Measurements from ENCODE around the gene NME7.

The NME7 gene

GRCh38 chr1:169212088-169212487, 155.5 kb downstream of the NME7 start:
- no peaks in the 10 kb centered on the region for H3K36me3 ChIP-seq (ENCODE audit: control insufficient read depth in 2 of 2, insufficient read depth in 1 of 2, low read length in 2 of 2)
- H3K27ac ChIP-seq (ENCODE audit: extremely low read depth, low read depth, low read length), result no peak overlapping the region
- ChIA-PET CTCF (no interaction called here), POLR2A (no interaction called here)
- no peaks in the 10 kb centered on the region for H3K4me1 ChIP-seq (ENCODE audit: control insufficient read depth, insufficient read depth, low read length)
- TF ChIP-seq HOXD13 (CRISPR knock-in tag; IDR thresholded peaks at IDR 0.05; ENCODE audit: borderline replicate concordance), result no peak
- no peak for TF ChIP-seq SALL2 (tag by site-specific recombination; IDR thresholded peaks at IDR 0.05; ENCODE audit: borderline replicate concordance)
- no peak for TF ChIP-seq ZBTB20 (tag by site-specific recombination; IDR thresholded peaks at IDR 0.05)
- TF ChIP-seq ZNF350 (tag by site-specific recombination; IDR thresholded peaks at IDR 0.05), result no peak
- no peak for TF ChIP-seq ZNF175 (tag by site-specific recombination; IDR thresholded peaks at IDR 0.05)
- TF ChIP-seq ZNF639 (tag by site-specific recombination; IDR thresholded peaks at IDR 0.05), result no peak
- TF ChIP-seq ZSCAN30 (tag by site-specific recombination; IDR thresholded peaks at IDR 0.05), result no peak
- no peak for TF ChIP-seq ZXDB (tag by site-specific recombination; IDR thresholded peaks at IDR 0.05)
- no peaks in the 10 kb centered on the region for H3K9me3 ChIP-seq (ENCODE audit: control insufficient read depth, insufficient read depth, low read depth, low read length)
- no peak overlapping the region for H3K4me3 ChIP-seq (ENCODE audit: low read depth, low read length)

- H3K36me3 ChIP-seq (ENCODE audit: control insufficient read depth in 2 of 2, insufficient read depth in 1 of 2, low read length in 2 of 2), result no peaks in the 10 kb centered on the region
- POLR2A ChIA-PET, result no interaction called here
- no peak overlapping the region for H3K27ac ChIP-seq (ENCODE audit: extremely low read depth, low read depth, low read length)
- CTCF ChIA-PET, result interaction anchor here (1.6 kb wide), 1 partner anchor 9 kb away, joined by 4 read pairs; no protein-coding TSS in a partner anchor
- TF ChIP-seq ZNF175 (tag by site-specific recombination; IDR thresholded peaks at IDR 0.05) (no peak), ZNF473 (tag by site-specific recombination; IDR thresholded peaks at IDR 0.05) (no peak), PRDM6 (tag by site-specific recombination; IDR thresholded peaks at IDR 0.05) (no peak), SALL2 (tag by site-specific recombination; IDR thresholded peaks at IDR 0.05; ENCODE audit: borderline replicate concordance) (no peak), ZNF785 (tag by site-specific recombination; IDR thresholded peaks at IDR 0.05) (no peak), ZNF114 (tag by site-specific recombination; IDR thresholded peaks at IDR 0.05) (no peak), ZNF366 (tag by site-specific recombination; conservative IDR thresholded peaks at IDR 0.05) (no peak), ATF2 (tag by site-specific recombination; IDR thresholded peaks at IDR 0.05; ENCODE audit: low read depth) (no peak), ZNF202 (tag by site-specific recombination; IDR thresholded peaks at IDR 0.05; ENCODE audit: borderline replicate concordance) (no peak), ZNF239 (tag by site-specific recombination; IDR thresholded peaks at IDR 0.05) (no peak), BCL11B (tag by site-specific recombination; IDR thresholded peaks at IDR 0.05; ENCODE audit: low read depth) (no peak), ZNF426 (tag by site-specific recombination; IDR thresholded peaks at IDR 0.05) (no peak), GLI4 (tag by site-specific recombination; IDR thresholded peaks at IDR 0.05) (no peak), ZFP41 (tag by site-specific recombination; IDR thresholded peaks at IDR 0.05; ENCODE audit: borderline replicate concordance) (no peak), ZNF621 (tag by site-specific recombination; IDR thresholded peaks at IDR 0.05) (no peak), ZSCAN23 (tag by site-specific recombination; IDR thresholded peaks at IDR 0.05) (no peak), GLIS2 (tag by site-specific recombination; IDR thresholded peaks at IDR 0.05) (no peak)
- H3K4me1 ChIP-seq (ENCODE audit: control insufficient read depth, insufficient read depth, low read length), result no peaks in the 10 kb centered on the region
- no peak overlapping the region for H3K4me3 ChIP-seq (ENCODE audit: low read depth, low read length)
- no peaks in the 10 kb centered on the region for H3K9me3 ChIP-seq (ENCODE audit: control insufficient read depth, insufficient read depth, low read depth, low read length)
Measured at GRCh38 chr1:169207797-169208520, 159.6 kb downstream of the NME7 start.

Measured in HEK293 (cell line).